Coronary artery (tissue), 2 donors: ENCODE data around the gene CNMD.
A peak's percentile ranks its signal among the peaks of the same experiment; 100 is the strongest.

Experiments used
- DNase-seq: peaks from one replicate; pipeline ENCODE4 v3.0.0-alpha.2; 2017; ENCODE audit warnings: low spot score
- H3K27ac ChIP-seq, 2 donors: fragments of 200-600 bp; sonication (generic); one replicate each; pipeline ENCODE4 v1.5.1; 2016 to 2019
- H3K4me3 ChIP-seq: fragments of 200-600 bp; sonication (generic); 2 replicates; pipeline ENCODE4 v1.5.1; 2016; ENCODE audit warnings: mild to moderate bottlenecking, moderate library complexity
- TF ChIP-seq, protein P1 (sequence below): fragments of 200-600 bp; sonication (generic); IDR thresholded peaks from one replicate; pipeline ENCODE4 v1.5.1; 2019; ENCODE audit warnings: antibody characterized with exemption

CNMD gene

GRCh38 chr13:52739468-52740071 is at the start of gene CNMD:
Gene CNMD (minus strand): TSS chr13:52739820. CDS start chr13:52739701, 119 bp downstream.
- no peak for DNase-seq
- TF ChIP-seq, protein P1, sequence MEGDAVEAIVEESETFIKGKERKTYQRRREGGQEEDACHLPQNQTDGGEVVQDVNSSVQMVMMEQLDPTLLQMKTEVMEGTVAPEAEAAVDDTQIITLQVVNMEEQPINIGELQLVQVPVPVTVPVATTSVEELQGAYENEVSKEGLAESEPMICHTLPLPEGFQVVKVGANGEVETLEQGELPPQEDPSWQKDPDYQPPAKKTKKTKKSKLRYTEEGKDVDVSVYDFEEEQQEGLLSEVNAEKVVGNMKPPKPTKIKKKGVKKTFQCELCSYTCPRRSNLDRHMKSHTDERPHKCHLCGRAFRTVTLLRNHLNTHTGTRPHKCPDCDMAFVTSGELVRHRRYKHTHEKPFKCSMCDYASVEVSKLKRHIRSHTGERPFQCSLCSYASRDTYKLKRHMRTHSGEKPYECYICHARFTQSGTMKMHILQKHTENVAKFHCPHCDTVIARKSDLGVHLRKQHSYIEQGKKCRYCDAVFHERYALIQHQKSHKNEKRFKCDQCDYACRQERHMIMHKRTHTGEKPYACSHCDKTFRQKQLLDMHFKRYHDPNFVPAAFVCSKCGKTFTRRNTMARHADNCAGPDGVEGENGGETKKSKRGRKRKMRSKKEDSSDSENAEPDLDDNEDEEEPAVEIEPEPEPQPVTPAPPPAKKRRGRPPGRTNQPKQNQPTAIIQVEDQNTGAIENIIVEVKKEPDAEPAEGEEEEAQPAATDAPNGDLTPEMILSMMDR, result no peak
- Histone ChIP-seq H3K27ac (no peak within 1 kb of the TSS), H3K4me3 (peak within 1 kb of the TSS; percentile 69)

DNA sequence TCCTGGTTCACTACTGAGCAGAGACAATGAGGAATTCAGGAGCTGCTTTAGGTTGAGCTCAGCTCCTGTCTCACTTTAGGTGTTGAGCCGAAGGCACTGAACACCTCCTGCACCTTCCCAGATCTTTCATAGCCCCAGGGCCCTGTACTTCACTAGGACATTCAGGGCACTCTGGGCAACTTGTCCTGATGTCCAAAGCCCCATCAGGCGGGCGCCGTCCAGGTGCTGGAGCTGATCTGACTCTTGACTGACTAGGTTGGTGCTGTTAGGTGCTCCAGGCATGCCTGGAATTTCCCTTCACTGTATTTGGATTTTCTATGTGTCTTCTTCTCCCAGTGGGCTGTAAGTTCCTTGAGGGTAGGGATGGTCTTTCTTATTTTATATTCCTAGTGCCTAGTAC is 48.4 kb upstream of the CNMD start:
- no peak overlapping the region for H3K4me3 ChIP-seq
- H3K27ac ChIP-seq, result no peak overlapping the region
- DNase-seq, result no peak
- TF ChIP-seq, protein P1, result no peak

DNA sequence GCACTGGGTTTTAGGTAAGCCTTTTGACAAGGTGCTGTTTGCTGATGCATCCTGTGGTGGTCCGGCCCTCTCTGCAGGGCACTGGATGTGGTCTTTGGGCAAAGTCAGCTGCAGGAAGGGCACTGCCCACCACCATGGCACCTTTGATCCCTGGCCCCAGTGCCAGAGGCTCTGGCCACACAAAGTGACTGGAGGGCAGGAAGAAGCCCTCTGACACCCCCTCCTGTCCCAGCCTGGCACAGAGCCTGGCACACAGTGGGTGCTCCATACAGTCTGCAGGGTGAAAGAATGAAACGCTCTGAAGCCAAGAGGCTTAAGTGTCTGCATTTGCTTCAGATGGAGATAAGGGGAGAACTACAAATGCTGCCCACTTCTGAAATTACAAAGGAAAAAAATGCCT is 47.6 kb upstream of the CNMD start:
- no peak for DNase-seq
- TF ChIP-seq, protein P1, result no peak
- Histone ChIP-seq H3K4me3 (no peak overlapping the region), H3K27ac (no peak overlapping the region)

DNA sequence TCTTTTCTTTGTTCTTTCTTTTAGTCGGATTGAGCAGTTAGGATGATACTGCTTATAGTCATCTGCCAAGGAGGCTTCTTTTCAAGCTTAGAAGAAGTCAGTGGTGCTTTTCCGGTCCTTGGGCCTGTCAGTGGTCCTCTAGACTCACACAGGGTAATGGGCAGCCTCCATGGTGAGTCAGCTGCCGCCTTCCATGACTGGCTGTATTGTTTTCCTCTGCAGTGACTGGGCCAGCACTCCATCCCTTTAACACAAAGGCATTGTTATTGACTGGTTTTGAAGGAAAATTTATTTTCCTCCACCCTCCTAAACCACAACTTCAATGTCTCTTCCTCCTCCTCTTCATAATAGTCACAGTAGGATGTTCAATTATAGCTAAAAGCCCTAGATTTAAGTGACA is 47.1 kb upstream of the CNMD start:
- TF ChIP-seq, protein P1, result no peak
- DNase-seq, result no peak
- no peak overlapping the region for H3K4me3 ChIP-seq
- no peak overlapping the region for H3K27ac ChIP-seq

DNA sequence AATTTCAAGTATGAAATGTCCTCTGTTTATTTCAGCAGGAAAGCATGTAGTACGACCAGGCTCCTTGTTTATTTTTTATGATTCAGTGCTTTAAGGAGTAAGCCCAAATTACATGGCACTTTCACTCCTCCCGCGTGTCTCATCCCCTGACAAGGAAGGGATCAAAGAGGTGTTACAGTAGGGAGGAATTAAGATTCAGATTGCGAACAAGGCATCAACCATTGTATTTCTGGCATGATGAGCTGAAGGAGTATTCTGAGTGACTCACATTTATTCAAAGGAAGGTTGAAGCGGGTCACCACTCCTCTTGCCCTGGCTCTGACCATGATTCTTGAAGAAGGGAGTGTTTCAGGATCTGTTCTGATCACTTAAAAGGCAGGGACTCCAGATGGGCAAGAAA is 46.1 kb upstream of the CNMD start:
- no peak for DNase-seq
- TF ChIP-seq, protein P1, result no peak
- Histone ChIP-seq H3K27ac (no peak overlapping the region), H3K4me3 (no peak overlapping the region)

DNA sequence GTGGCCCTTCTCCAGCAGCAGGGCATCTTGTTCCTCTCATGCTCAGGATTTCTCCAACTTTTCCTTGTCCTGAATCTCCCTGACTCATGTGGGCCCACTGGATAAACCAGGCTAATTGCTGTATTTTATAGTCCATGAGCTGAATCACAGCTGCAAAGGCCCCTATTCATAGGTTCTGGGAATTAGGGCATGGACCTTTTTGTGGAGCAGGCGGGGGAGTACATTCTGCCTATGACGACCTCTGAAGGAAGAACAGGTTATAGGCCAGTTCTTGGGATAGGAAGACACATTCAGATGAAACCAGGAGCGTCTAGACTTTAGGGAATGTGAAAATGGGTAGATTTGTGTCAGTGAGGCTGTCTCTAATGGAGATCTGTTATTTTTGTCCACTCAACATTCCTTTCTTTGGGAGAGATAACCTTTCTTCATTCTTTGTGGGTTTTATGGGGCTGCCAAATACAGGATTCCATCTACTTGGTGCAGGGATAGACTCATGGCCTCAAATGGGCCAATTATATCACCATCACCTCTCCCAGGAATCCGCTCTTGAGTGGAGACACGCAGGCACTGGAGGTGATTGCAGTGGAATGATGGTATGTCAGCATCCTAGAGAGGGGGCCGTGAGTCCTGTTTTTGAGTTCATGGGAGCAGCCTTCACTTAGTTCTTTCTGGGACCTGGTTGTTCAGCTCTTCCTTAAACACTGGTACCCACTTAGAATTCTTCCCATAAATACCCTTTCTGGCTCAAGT is 45.1 kb upstream of the CNMD start:
- TF ChIP-seq, protein P1, result no peak
- DNase-seq, result no peak
- H3K4me3 ChIP-seq, result no peak overlapping the region
- H3K27ac ChIP-seq, result no peak overlapping the region

DNA sequence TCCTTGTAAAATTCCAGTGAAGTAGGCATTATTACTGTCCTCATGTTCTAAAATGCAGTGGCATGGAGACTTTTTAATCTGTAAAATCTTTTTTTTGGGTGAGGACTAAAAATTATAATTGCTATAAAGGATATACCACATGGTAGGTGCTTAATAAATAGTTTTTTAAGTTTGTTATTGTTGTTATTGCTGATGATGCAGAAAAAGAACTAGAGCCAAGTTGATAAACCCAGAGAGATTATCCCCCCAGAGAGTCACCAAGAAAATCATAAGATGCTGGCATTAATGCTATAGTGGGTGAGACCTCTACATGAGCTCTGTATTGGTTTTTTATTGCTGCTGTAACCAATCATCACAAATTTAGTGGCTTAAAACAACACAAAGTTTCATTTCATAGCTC is 44.3 kb upstream of the CNMD start:
- TF ChIP-seq, protein P1, result no peak
- DNase-seq, result no peak
- H3K4me3 ChIP-seq, result no peak overlapping the region
- no peak overlapping the region for H3K27ac ChIP-seq
